Vagina (tissue), 2 donors: Measurements from ENCODE around the gene TCF7. TPM values are rescaled to one million over a fixed set of nuclear protein-coding genes. Genes with fewer than 3 reads are reported as not detected.

Source experiments
- DNase-seq, 2 donors: peaks; one replicate each; pipeline ENCODE4 v3.0.0-alpha.2; 2017; ENCODE audit errors: extremely low spot score in 2 of 2
- H3K27ac ChIP-seq: fragments of 200-600 bp; sonication (generic); one replicate; pipeline ENCODE4 v1.5.1; 2019
- H3K27me3 ChIP-seq: fragments of 200-600 bp; sonication (generic); one replicate; pipeline ENCODE4 v1.5.1; 2019
- H3K36me3 ChIP-seq, 2 donors: fragments of 200-600 bp; sonication (generic); one replicate each; pipeline ENCODE4 v1.5.1; 2017 to 2019
- H3K4me1 ChIP-seq: fragments of 200-600 bp; sonication (generic); one replicate; pipeline ENCODE4 v1.5.1; 2019
- H3K4me3 ChIP-seq, 2 donors: fragments of 200-600 bp; sonication (generic); 1 replicate in 1 of 2; 2 replicates in 1 of 2; pipeline ENCODE4 v1.5.1; 2016 to 2019
- H3K9me3 ChIP-seq: fragments of 200-600 bp; sonication (generic); one replicate; pipeline ENCODE4 v1.5.1; 2019
- POLR2A ChIP-seq, 2 donors: fragments of 450-650 bp; IDR thresholded peaks; one replicate each; pipeline ENCODE4 v1.6.1; 2017; ENCODE audit warnings: antibody characterized with exemption in 2 of 2, mild to moderate bottlenecking in 2 of 2, moderate library complexity in 2 of 2
- POLR2AphosphoS5 ChIP-seq, 2 donors: sonication (generic); formaldehyde crosslinking; IDR thresholded peaks; one replicate each; pipeline ENCODE4 v1.9.0; 2017; ENCODE audit warnings: antibody characterized with exemption in 2 of 2, mild to moderate bottlenecking in 2 of 2, low read depth in 1 of 2; ENCODE audit not compliant: insufficient read depth in 1 of 2
- intact Hi-C: fragments of 100-400 bp; cut with DNase I; formaldehyde crosslinking; loops from one replicate; pipeline ENCODE4 v1.15.1; 2023
- total RNA-seq: library from RNA; depleted of rRNA; stranded (reverse); fragments of >200 nt; gene quantifications from one replicate; pipeline ENCODE4 v1.2.3, GENCODE V29; 2016
- TF ChIP-seq, protein P1 (sequence below), 3 experiments: fragments of 450-650 bp in 2 of 3; fragments of 200-600 bp in 1 of 3; sonication (generic) in 1 of 3; IDR thresholded peaks; one replicate each; pipeline ENCODE4 v1.5.1; 2017 to 2019; ENCODE audit warnings: antibody characterized with exemption in 3 of 3, mild to moderate bottlenecking in 2 of 3, moderate library complexity in 2 of 3

TCF7 gene
- total RNA-seq, 1 donor from 2014 or later = 1.7 TPM

DNA sequence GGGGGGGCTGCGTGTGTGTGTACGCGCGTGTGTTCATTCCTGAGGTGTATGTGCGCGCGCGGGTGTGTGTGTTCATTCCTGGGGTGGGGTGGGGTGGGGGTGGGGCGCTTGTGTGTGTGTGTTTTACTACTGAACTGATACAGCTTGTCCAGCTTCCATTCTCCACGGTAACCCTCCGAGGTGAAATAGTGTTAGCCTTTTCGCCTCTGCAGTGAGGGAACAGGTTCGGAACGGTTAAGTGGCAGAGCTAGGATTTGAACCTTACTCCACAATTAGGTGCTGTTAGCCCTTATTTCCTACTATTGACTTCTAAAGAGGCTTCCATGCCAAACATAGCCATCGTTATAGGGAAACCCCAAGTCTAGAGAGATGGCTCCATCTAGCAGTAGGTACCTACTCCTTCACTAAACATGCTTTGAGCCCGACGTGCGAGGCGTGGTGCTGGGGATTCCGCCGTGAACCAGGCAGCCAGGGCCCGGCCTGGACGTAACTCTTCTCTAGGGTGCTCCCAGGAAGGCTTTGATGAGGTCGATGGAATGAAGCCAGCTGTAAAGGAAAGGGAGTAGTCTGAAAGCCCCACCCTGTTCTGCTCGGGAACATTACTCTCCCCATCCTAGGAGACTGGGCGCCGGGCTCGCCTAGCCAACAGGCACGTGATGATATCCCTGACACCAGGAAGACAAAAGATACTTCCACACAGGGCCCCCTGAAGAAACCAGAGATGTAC, 63.1 kb downstream of the TCF7 start:
- TF ChIP-seq, protein P1, sequence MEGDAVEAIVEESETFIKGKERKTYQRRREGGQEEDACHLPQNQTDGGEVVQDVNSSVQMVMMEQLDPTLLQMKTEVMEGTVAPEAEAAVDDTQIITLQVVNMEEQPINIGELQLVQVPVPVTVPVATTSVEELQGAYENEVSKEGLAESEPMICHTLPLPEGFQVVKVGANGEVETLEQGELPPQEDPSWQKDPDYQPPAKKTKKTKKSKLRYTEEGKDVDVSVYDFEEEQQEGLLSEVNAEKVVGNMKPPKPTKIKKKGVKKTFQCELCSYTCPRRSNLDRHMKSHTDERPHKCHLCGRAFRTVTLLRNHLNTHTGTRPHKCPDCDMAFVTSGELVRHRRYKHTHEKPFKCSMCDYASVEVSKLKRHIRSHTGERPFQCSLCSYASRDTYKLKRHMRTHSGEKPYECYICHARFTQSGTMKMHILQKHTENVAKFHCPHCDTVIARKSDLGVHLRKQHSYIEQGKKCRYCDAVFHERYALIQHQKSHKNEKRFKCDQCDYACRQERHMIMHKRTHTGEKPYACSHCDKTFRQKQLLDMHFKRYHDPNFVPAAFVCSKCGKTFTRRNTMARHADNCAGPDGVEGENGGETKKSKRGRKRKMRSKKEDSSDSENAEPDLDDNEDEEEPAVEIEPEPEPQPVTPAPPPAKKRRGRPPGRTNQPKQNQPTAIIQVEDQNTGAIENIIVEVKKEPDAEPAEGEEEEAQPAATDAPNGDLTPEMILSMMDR (IDR thresholded peaks at IDR 0.05) = no peak
- TF ChIP-seq POLR2AphosphoS5 (IDR thresholded peaks at IDR 0.05; ENCODE audit: insufficient read depth in 1 of 2, low read depth in 1 of 2) = peak; percentile 31 to 62
- Histone ChIP-seq H3K4me1 (peaks cover 46% of the 10 kb centered on the region), H3K27me3 (no peaks in the 10 kb centered on the region), H3K27ac (peak overlapping the region; percentile 99), H3K4me3 (peak overlapping the region; percentile 98 to 99), H3K36me3 (peaks cover 0 to 11% of the 10 kb centered on the region in 2 donors), H3K9me3 (no peaks in the 10 kb centered on the region)
- no peak for DNase-seq
- intact Hi-C loops = loop anchor here (1.0 kb wide), 1 partner anchor 48 kb away; no protein-coding TSS in a partner anchor

DNA sequence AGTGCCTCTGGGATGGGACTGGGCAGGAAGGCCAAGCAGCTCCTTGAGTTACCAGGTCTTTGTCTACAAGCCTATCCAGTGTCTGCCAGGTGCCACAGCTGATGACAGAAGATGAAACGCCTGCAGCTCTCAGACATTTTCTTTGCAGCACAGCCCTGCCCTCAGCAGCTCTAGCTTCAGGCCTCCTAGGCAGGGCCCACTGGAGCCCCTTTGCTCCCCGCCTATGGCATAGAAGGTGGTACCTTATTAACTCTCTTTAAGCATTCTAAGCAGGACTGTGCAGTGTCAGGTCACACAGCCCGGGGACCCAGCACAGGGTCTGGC, 63.6 kb downstream of the TCF7 start:
- Histone ChIP-seq H3K4me3 (peak overlapping the region; percentile 98 to 99), H3K27ac (peak overlapping the region; percentile 99), H3K9me3 (no peaks in the 10 kb centered on the region), H3K4me1 (peaks cover 40% of the 10 kb centered on the region), H3K27me3 (no peaks in the 10 kb centered on the region), H3K36me3 (peaks cover 0 to 5% of the 10 kb centered on the region in 2 donors)
- intact Hi-C loops = no loop called here
- no peak for DNase-seq
- TF ChIP-seq POLR2AphosphoS5 (IDR thresholded peaks at IDR 0.05; ENCODE audit: insufficient read depth in 1 of 2, low read depth in 1 of 2) = peak in 1 of 2 donors; percentile 1
- TF ChIP-seq, protein P1 (IDR thresholded peaks at IDR 0.05) = no peak

DNA sequence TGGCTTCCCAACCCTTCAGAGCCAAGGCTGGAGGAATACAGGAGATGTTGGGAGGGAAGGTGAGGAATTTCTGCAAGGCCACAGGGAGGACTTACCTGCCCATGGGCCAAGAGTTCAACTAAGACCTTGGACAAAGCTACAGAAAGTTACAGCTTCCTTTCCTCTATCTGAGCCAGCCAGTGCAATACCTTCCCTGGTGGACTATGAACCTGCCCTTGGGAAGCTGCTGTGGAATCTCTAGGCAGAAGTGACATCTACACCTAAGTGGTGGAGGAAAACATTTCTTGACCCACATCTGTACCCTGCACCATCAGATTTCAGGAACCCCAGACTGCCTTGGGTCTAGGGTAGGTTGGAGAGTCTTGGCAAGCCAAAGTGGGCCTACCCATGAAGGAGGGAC, 69.0 kb downstream of the TCF7 start:
- no peak for TF ChIP-seq POLR2A (IDR thresholded peaks at IDR 0.05)
- TF ChIP-seq POLR2AphosphoS5 (IDR thresholded peaks at IDR 0.05; ENCODE audit: insufficient read depth in 1 of 2, low read depth in 1 of 2) = no peak
- TF ChIP-seq, protein P1 (IDR thresholded peaks at IDR 0.05) = no peak
- Histone ChIP-seq H3K4me1 (no peaks in the 10 kb centered on the region), H3K36me3 (no peaks in the 10 kb centered on the region), H3K27me3 (no peaks in the 10 kb centered on the region), H3K9me3 (no peaks in the 10 kb centered on the region), H3K4me3 (no peak overlapping the region), H3K27ac (no peak overlapping the region)
- DNase-seq = no peak
- intact Hi-C loops = loop anchor here (5.0 to 10.0 kb wide), 2 partner anchors 104 to 401 kb away; no protein-coding TSS in a partner anchor

DNA sequence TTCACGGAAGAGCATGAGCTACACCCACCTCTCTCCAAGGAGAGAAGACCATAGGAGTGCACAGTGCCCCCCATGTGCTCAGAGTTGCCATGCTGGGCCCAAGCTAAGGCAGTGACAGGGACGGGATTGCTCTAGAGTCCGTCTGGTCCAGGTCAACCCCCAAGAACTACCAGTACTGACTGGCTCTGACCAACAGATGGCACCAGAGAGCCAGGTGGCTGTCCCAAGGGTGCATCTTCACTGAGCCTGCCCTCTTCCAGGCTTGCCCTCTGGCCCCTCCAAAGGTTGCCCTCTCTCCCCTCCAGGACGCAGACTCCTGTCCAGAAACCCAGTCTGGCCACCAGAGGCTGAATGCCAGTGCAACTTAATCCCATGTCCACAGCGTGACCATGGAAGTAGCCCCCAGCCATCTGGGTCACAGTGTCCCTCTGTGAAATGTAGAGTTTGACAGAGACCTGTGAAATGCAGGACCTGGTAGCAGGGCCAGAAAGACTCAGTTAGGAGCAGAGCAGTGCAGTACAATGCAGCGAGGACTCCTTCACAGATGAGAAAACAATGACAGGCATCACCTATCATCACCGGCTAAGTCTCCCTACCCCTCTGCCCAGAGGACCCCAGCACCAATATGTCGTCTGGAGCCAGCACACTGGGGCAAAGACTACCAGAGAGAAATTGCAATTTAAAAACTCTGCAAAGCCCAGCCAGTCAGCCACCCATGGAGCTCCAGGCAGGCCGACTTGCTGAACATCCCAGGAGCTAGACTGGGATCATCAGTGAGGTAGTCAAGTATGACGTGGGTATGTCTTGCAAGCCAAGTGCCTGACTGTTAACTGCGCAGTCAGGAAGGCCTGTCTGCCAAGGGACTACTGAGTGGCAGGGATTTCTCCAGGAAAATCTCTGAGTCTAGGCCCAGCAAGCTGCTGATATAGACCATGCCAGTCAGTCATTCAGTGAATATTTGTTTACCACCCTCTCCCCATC, 70.0 kb downstream of the TCF7 start:
- H3K36me3 ChIP-seq = no peaks in the 10 kb centered on the region
- H3K4me3 ChIP-seq = no peak overlapping the region
- intact Hi-C loops = loop anchor here (5.0 to 10.0 kb wide), 2 partner anchors 103 to 400 kb away; no protein-coding TSS in a partner anchor
- no peaks in the 10 kb centered on the region for H3K4me1 ChIP-seq
- DNase-seq = no peak
- H3K9me3 ChIP-seq = no peaks in the 10 kb centered on the region
- TF ChIP-seq POLR2A (IDR thresholded peaks at IDR 0.05) = no peak
- TF ChIP-seq, protein P1 (IDR thresholded peaks at IDR 0.05) = peak; percentile 57 to 92 (median 89)
- no peaks in the 10 kb centered on the region for H3K27me3 ChIP-seq
- H3K27ac ChIP-seq = no peak overlapping the region
